Left renal pelvis (tissue), 4 donors: ENCODE measurements around the gene ATPAF2. TPM values are rescaled to one million over a fixed set of nuclear protein-coding genes. Genes with fewer than 3 reads are reported as not detected.
"Not testable (repeated sequence)": the region's sequence is repeated elsewhere in the genome, so short reads cannot be mapped to it uniquely, and the experiment has no call there.

Experiments used
- DNase-seq, 4 donors: peaks; one replicate each; pipeline ENCODE4 v3.0.0-alpha.2; 2013; ENCODE audit warnings: low read depth in 4 of 4, low spot score in 3 of 4
- polyA plus RNA-seq, 4 donors: library from polyadenylated mRNA; unstranded; fragments of 120-200 nt; gene quantifications; one replicate each; pipeline ENCODE4 v1.2.1, GENCODE V29; 2013; ENCODE audit not compliant: insufficient read length in 4 of 4

ATPAF2 gene
- polyA plus RNA-seq, 4 donors, result 17.4 to 35.4 (median 21.9) TPM

- no peak for DNase-seq
These were observed 23.4 kb downstream of the ATPAF2 start for GRCh38 chr17:18015593-18015992.

- DNase-seq, result no peak
These were observed 25.0 kb downstream of the ATPAF2 start for GRCh38 chr17:18014006-18014405.

GRCh38 chr17:18011286-18011685 is 27.7 kb downstream of the ATPAF2 start:
- DNase-seq, result no peak

- no peak for DNase-seq
These were observed 29.2 kb downstream of the ATPAF2 start for GRCh38 chr17:18009609-18010420.

- DNase-seq, result no peak
These were observed 30.3 kb downstream of the ATPAF2 start for GRCh38 chr17:18008496-18009268.

- DNase-seq, result no peak
These were observed 32.3 kb downstream of the ATPAF2 start for GRCh38 chr17:18006495-18007239.

- DNase-seq, result no peak
These were observed 33.5 kb downstream of the ATPAF2 start for GRCh38 chr17:18005496-18005895.

GRCh38 chr17:18004884-18005305 is 34.1 kb downstream of the ATPAF2 start:
- peak in 1 of 4 donors; percentile 35 for DNase-seq

GRCh38 chr17:18004345-18004744 is 34.6 kb downstream of the ATPAF2 start:
- DNase-seq, result no peak

- no peak for DNase-seq
These were observed 36.8 kb downstream of the ATPAF2 start for GRCh38 chr17:18002171-18002570.

- no peak for DNase-seq
These were observed 38.9 kb downstream of the ATPAF2 start for GRCh38 chr17:18000030-18000408.

GRCh38 chr17:17999364-18000029 is 39.5 kb downstream of the ATPAF2 start:
- DNase-seq, result no peak

GRCh38 chr17:17998934-17999333 is 40.0 kb downstream of the ATPAF2 start:
- no peak for DNase-seq

GRCh38 chr17:17995887-17996286 is 43.1 kb downstream of the ATPAF2 start:
- not testable (repeated sequence) for DNase-seq

- DNase-seq, result no peak
These were observed 44.5 kb downstream of the ATPAF2 start for GRCh38 chr17:17994271-17995069.

GRCh38 chr17:17993852-17994251 is 45.1 kb downstream of the ATPAF2 start:
- DNase-seq, result no peak

GRCh38 chr17:17993366-17993765 is 45.6 kb downstream of the ATPAF2 start:
- no peak for DNase-seq

- no peak for DNase-seq
These were observed 48.7 kb downstream of the ATPAF2 start for GRCh38 chr17:17990282-17990681.

GRCh38 chr17:17989618-17990017 is 49.4 kb downstream of the ATPAF2 start:
- DNase-seq, result no peak

GRCh38 chr17:17989081-17989480 is 49.9 kb downstream of the ATPAF2 start:
- no peak for DNase-seq
